Thoracic aorta (tissue), 2 donors: Measurements from ENCODE around the gene HLA-A. TPM values are rescaled to one million over a fixed set of nuclear protein-coding genes. Genes with fewer than 3 reads are reported as not detected.

Experiments used
- ATAC-seq: fragments of 150-250 bp; one replicate; pipeline ENCODE4 v1.8.0; 2017; ENCODE audit warnings: low read depth; ENCODE audit not compliant: insufficient number of reproducible peaks, low FRiP score
- DNase-seq: peaks from one replicate; pipeline ENCODE4 v3.0.0-alpha.2; 2020; ENCODE audit warnings: low spot score
- H3K27ac ChIP-seq, 2 donors: fragments of 200-600 bp; sonication (generic); 1 replicate in 1 of 2; 2 replicates in 1 of 2; pipeline ENCODE4 v1.5.1; 2016; ENCODE audit warnings: mild to moderate bottlenecking in 2 of 2, moderate library complexity in 2 of 2
- H3K27me3 ChIP-seq: fragments of 200-600 bp; sonication (generic); replicated peaks from 2 replicates; pipeline ENCODE4 v1.6.0; 2016; ENCODE audit warnings: mild to moderate bottlenecking; ENCODE audit not compliant: insufficient read depth
- H3K36me3 ChIP-seq: fragments of 200-600 bp; sonication (generic); one replicate; pipeline ENCODE4 v1.5.1; 2016
- H3K4me1 ChIP-seq, 2 donors: fragments of 200-600 bp; sonication (generic); 1 replicate in 1 of 2; 2 replicates in 1 of 2; pipeline versions ENCODE4 v1.5.1 to v1.6.0; 2016; ENCODE audit warnings: low read depth in 2 of 2, mild to moderate bottlenecking in 1 of 2; ENCODE audit not compliant: control insufficient read depth in 1 of 2
- H3K4me3 ChIP-seq: fragments of 200-600 bp; sonication (generic); 2 replicates; pipeline ENCODE4 v1.5.1; 2016; ENCODE audit warnings: mild to moderate bottlenecking
- H3K9me3 ChIP-seq: fragments of 200-600 bp; sonication (generic); 2 replicates; pipeline ENCODE4 v1.5.1; 2016
- total RNA-seq, 2 donors: library from RNA; depleted of rRNA; stranded (reverse); fragments of >200 nt; gene quantifications; one replicate each; pipeline versions ENCODE4 v1.1.0 to v1.2.3, GENCODE V29; 2016
- TF ChIP-seq, protein P1 (sequence below): fragments of 200-600 bp; sonication (generic); IDR thresholded peaks from one replicate; pipeline ENCODE4 v1.5.1; 2019; ENCODE audit warnings: antibody characterized with exemption

Gene HLA-A
- total RNA-seq, 2 donors from 2014 or later: 525 to 870 TPM

DNA sequence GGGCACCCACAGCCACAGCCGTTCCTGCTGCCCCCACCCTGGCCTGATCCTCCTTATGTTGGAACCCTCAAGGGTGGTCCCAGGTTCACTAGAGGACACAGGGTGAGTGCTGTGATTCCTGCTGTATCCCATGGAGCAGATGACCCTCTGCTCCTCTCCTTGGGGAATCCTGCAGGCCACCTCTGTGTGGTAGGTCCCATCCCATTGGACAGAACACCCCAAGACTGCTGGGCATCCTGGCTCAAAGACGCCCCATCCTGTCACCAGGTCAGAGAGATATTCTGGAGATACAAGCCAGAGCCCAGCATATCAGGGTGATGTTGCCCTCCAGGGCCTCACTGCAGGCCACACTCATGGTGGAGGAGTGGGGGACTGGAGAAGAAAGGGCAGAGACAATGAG lies 28.4 kb downstream of the HLA-A start:
- ATAC-seq (no peak), DNase-seq (no peak)
- no peaks in the 10 kb centered on the region for H3K9me3 ChIP-seq
- H3K36me3 ChIP-seq: no peaks in the 10 kb centered on the region
- TF ChIP-seq, protein P1, sequence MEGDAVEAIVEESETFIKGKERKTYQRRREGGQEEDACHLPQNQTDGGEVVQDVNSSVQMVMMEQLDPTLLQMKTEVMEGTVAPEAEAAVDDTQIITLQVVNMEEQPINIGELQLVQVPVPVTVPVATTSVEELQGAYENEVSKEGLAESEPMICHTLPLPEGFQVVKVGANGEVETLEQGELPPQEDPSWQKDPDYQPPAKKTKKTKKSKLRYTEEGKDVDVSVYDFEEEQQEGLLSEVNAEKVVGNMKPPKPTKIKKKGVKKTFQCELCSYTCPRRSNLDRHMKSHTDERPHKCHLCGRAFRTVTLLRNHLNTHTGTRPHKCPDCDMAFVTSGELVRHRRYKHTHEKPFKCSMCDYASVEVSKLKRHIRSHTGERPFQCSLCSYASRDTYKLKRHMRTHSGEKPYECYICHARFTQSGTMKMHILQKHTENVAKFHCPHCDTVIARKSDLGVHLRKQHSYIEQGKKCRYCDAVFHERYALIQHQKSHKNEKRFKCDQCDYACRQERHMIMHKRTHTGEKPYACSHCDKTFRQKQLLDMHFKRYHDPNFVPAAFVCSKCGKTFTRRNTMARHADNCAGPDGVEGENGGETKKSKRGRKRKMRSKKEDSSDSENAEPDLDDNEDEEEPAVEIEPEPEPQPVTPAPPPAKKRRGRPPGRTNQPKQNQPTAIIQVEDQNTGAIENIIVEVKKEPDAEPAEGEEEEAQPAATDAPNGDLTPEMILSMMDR: no peak
- peaks cover 15 to 40% of the 10 kb centered on the region in 2 donors for H3K4me1 ChIP-seq
- H3K4me3 ChIP-seq: no peak overlapping the region
- no peak overlapping the region for H3K27ac ChIP-seq
- H3K27me3 ChIP-seq: no peaks in the 10 kb centered on the region

DNA sequence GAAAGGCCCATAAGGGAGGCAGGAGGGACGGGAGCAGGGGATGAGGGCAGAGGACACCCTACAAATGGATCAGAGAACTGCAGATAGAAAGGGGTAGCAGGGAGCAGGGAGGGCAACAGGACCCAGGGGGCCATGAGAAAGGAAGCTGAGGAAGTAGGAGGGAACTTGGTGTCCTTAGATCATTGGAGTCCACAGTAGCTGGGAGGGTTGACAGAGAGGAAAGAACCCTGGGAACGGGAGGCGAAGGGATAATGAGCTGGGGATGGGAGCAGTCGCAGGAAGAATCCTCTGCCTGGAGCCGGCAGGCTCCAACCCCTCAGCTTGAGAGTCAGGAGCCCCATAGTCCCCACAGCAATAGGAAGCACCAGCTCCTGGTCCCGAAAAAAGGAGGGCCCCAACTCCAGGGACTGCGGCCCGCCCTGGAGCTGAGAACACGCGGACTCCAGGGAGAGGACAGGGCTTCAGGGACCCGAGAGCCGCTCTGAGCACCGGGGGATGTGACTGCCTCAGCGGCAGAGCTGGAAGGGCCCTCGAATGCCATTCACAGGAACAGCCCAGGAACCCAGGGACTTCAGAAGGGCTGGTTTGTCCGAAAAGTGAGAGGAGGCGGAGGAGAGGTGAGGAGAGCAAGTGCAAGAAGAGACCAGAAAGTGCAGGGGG lies 32.7 kb downstream of the HLA-A start:
- Histone ChIP-seq H3K4me3 (peak overlapping the region; percentile 90), H3K36me3 (no peaks in the 10 kb centered on the region), H3K27ac (no peak overlapping the region), H3K4me1 (peaks cover 6 to 16% of the 10 kb centered on the region in 2 donors), H3K27me3 (no peaks in the 10 kb centered on the region), H3K9me3 (no peaks in the 10 kb centered on the region)
- TF ChIP-seq, protein P1: no peak
- DNase-seq (no peak), ATAC-seq (no peak)

GRCh38 chr6:29975561-29975907 lies 33.2 kb downstream of the HLA-A start:
- no peaks in the 10 kb centered on the region for H3K27me3 ChIP-seq

DNA sequence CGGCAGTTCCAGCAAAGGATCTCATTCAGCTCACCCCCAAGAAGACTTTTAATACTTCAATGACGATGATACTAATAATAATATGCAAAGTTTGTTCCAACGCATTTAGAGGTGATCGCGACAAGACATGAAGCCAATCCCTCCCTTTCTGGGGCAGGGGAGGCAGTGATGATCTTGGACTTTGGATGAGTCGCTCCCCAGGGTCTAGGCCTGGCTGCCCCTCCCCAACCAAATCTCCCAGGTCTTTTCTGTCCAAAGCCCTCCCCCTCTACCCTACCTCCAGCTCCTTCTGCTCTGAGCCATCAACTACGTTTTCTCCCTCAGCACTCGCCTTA lies 33.9 kb downstream of the HLA-A start:
- H3K4me3 ChIP-seq: peak overlapping the region; percentile 90
- peaks cover 6 to 16% of the 10 kb centered on the region in 2 donors for H3K4me1 ChIP-seq
- TF ChIP-seq, protein P1: no peak
- ATAC-seq (peak; percentile 67), DNase-seq (no peak)
- no peaks in the 10 kb centered on the region for H3K36me3 ChIP-seq
- no peaks in the 10 kb centered on the region for H3K27me3 ChIP-seq
- no peaks in the 10 kb centered on the region for H3K9me3 ChIP-seq
- peak overlapping the region; percentile 96 to 98 for H3K27ac ChIP-seq

More at GRCh38 chr6:29975561-29975907, 33.2 kb downstream of the HLA-A start:
- Histone ChIP-seq H3K4me3 (peak overlapping the region; percentile 90), H3K4me1 (peaks cover 6 to 16% of the 10 kb centered on the region in 2 donors), H3K27ac (no peak overlapping the region), H3K36me3 (no peaks in the 10 kb centered on the region), H3K9me3 (no peaks in the 10 kb centered on the region)
- no peak for ATAC-seq
- no peak for DNase-seq
- TF ChIP-seq, protein P1: no peak

DNA sequence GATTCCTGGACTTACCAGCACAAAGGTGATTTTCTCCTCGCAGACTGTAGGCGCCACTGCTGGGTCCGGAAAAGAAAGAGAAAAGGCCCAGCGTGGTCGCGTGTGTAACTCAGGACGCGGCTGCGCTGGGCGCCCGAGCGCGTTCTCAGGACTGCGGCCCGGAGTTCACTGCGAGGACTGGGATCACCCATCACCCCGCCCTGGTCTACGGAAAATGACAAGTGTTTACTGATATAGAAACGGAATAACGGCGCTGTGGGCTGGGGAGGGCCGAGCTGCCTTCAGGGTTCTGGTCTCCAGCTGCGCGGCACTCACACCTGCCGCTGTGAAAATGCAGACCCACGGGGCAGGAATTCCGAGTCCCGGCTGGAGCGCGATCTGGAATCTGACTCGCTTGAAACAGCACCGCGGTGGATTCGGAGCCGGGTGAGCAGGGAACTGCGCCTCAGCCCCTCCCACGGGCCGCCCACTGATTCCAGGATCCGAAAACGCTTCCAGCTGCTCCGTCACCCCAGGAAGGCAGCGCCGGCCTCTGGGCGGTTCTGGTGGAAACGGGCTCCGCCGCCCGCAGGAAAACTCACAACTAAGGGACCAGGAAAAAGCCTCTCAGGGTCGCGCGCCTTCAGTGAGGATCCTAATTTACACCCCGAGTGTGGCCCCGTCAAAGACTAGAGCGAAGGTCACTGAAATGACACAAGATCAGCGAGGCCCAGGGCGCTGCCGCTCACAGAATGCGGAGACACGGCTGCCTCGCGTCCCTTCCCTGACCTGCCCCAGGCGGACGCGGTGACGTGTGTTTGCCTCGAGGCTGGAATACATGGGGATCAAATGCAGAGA lies 34.5 kb downstream of the HLA-A start:
- peak; percentile 71 for DNase-seq
- Histone ChIP-seq H3K27me3 (no peaks in the 10 kb centered on the region), H3K36me3 (no peaks in the 10 kb centered on the region), H3K4me1 (peaks cover 6 to 16% of the 10 kb centered on the region in 2 donors), H3K4me3 (peak overlapping the region; percentile 90), H3K9me3 (no peaks in the 10 kb centered on the region), H3K27ac (peak overlapping the region; percentile 96 to 98)
- peak; percentile 92 for ATAC-seq
- TF ChIP-seq, protein P1: peak; percentile 23
